HS-27A (cell line): ENCODE data around the gene MBL2.

Experiments used
- DNase-seq: peaks from one replicate; pipeline ENCODE4 v3.0.0-alpha.2; 2012; ENCODE audit warnings: low read depth, missing footprints

Gene MBL2

DNA sequence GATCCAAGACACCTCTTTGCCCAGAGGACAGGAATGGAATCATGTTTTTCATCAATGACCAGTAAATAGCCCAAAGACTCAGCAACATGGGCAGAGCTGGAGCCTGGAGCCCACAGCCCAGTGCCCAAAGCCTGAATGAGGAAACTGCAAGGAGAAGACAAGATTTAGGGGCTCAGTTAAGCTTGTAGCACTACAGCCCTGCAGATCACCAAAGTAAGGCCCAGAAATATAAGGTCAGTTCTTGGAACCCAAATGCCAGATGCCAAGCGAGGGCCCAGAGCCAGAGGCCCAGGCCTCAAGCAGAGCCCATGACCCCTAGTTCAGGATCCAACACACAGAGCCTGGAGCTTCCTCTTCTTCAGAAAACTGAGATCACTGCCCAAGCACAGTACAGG, 32.4 kb downstream of the MBL2 start:
- no peak for DNase-seq

GRCh38 chr10:52739380-52740154, 33.0 kb downstream of the MBL2 start:
- no peak for DNase-seq

DNA sequence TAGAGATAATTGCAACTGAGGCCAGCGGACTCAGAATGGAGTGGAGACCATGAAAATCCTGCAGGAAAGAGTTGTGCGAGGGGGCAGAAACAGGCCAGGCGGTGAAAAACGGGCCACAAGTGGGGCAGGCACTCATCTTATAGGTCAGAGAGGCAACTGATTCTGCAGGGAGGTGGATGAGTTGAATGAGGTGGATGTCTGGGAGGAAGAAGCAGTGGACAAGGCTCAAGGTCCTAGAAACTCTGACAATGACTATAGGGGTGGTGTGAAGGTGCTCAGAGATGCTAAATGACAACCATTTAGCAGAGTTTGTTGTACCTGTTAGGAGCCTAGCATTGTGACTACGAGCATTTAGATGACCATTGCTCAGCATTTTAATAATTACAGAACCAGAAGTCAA, 33.6 kb downstream of the MBL2 start:
- no peak for DNase-seq

DNA sequence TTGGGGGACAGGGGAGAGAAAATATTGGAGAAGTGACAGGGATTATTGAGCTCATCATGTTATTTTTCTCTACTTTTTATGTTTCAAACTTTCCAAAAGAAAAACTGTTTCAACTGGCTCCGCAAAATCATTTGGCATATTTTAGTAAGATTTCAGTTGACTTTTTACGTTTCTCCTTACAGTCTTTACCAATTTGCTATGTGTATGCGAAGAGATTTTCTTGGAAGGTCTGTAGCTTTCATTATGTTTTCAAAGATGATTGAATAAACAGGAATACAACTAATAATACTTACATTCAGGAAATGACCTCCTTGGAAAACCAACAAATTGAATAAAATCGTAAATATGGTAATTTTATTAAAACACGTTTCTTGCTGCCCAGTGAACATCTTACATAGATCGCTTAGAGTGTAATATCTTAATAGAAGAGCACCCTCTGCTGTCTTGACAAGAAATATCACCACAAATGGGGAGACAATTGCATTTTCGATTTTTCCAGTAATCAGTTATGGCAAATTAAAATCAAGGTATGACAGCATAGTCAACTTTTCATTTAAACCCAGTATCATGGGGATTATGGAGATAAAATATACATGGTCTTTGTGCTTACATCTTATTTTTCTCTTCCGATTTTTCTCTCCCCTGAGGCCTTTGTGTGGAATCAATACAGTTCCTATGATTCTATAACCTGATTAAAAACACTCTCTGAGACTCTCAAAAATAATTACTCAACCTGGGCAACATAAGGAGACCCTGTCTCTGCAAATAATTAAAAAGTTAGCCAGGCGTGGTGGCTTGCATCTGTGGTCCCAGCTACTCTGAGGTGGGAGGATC, 43.1 kb downstream of the MBL2 start:
- DNase-seq = peak; percentile 2

GRCh38 chr10:52720018-52720417, 52.6 kb downstream of the MBL2 start:
- DNase-seq = no peak
